ENCODE measurements around the gene ARID5B. TPM values are rescaled to one million over a fixed set of nuclear protein-coding genes. Genes with fewer than 3 reads are reported as not detected.

ARID5B gene
- total RNA-seq, 1 experiment from 2014 or later: 2.3 TPM

- TF ChIP-seq ZNF121 (CRISPR knock-in tag; IDR thresholded peaks at IDR 0.05): no peak
Measured at GRCh38 chr10:61953183-61953582, 51.7 kb downstream of the ARID5B start (continued).

DNA sequence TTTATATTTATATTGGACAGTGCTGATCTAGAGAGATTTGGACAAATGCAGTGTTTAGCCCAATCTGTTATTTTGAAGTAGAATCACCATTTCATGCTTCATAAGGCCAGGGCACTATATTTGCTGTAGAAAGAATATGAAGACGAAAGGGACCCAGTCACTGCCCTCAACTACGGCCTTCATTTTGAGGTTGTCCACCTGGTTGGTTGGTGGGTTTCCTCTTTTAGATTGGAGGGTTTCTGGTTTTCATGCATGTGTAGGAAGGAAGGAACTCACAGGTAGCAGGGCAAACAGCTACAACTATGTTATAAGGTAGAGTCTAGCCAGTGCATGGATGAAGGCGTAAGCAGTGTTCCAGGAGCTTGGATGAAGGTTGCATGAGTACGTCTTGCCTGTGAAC is 56.3 kb downstream of the ARID5B start:
- H3K36me3 Mint-ChIP-seq: no peaks in the 10 kb centered on the region
- H3K4me3 Mint-ChIP-seq: no peak overlapping the region
- DNase-seq (ENCODE audit: low spot score): no peak
- TF ChIP-seq E2F1 (CRISPR knock-in tag; IDR thresholded peaks at IDR 0.05): no peak
- no peak for TF ChIP-seq JUN (CRISPR knock-in tag; IDR thresholded peaks at IDR 0.05)
- TF ChIP-seq NR1H2 (CRISPR knock-in tag; IDR thresholded peaks at IDR 0.05): no peak
- TF ChIP-seq ZNF512 (CRISPR knock-in tag; IDR thresholded peaks at IDR 0.05; ENCODE audit: borderline replicate concordance): no peak
- no peak for TF ChIP-seq KAT7 (CRISPR knock-in tag; IDR thresholded peaks at IDR 0.05; ENCODE audit: borderline replicate concordance)
- TF ChIP-seq, protein P1, sequence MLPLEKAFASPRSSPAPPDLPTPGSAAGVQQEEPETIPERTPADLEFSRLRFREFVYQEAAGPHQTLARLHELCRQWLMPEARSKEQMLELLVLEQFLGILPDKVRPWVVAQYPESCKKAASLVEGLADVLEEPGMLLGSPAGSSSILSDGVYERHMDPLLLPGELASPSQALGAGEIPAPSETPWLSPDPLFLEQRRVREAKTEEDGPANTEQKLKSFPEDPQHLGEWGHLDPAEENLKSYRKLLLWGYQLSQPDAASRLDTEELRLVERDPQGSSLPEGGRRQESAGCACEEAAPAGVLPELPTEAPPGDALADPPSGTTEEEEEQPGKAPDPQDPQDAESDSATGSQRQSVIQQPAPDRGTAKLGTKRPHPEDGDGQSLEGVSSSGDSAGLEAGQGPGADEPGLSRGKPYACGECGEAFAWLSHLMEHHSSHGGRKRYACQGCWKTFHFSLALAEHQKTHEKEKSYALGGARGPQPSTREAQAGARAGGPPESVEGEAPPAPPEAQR (CRISPR knock-in tag; IDR thresholded peaks at IDR 0.05): no peak
- no peak for TF ChIP-seq MYBL2 (CRISPR knock-in tag; IDR thresholded peaks at IDR 0.05)
- no peak for TF ChIP-seq SMAD3 (CRISPR knock-in tag; IDR thresholded peaks at IDR 0.05; ENCODE audit: borderline replicate concordance)
- TF ChIP-seq ZNF121 (CRISPR knock-in tag; IDR thresholded peaks at IDR 0.05): no peak
- TF ChIP-seq CREB1 (CRISPR knock-in tag; IDR thresholded peaks at IDR 0.05): no peak
- no peak for TF ChIP-seq NFE2L1 (CRISPR knock-in tag; IDR thresholded peaks at IDR 0.05)
- no peak for TF ChIP-seq ZBTB21 (CRISPR knock-in tag; IDR thresholded peaks at IDR 0.05; ENCODE audit: borderline replicate concordance)
- POLR2A ChIA-PET: no interaction called here
- no peaks in the 10 kb centered on the region for H3K9me3 Mint-ChIP-seq
- no peak for ATAC-seq
- H3K27ac Mint-ChIP-seq: no peak overlapping the region
- CTCF ChIA-PET: no interaction called here
- H3K4me1 Mint-ChIP-seq: no peaks in the 10 kb centered on the region
- no peaks in the 10 kb centered on the region for H3K27me3 Mint-ChIP-seq (ENCODE audit: low read depth)

DNA sequence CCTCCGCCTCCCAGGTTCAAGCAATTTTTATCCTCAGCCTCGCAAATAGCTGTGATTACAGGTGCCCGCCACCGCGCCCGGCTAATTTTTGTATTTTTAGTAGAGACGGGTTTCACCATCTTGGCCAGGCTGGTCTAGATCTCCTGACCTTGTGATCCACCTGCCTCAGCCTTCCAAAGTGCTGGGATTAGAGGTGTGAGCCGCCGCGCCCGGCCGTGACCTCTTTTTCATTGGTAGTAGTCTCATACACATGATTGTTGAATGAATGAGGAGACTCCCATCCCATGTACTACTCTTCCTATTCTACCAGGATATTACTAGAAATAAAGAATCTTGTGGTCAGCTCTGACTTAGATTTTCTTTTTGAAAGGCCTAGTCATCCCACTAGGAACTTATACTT is 56.8 kb downstream of the ARID5B start:
- ATAC-seq: no peak
- H3K36me3 Mint-ChIP-seq: no peaks in the 10 kb centered on the region
- H3K4me3 Mint-ChIP-seq: no peak overlapping the region
- no peaks in the 10 kb centered on the region for H3K4me1 Mint-ChIP-seq
- no peaks in the 10 kb centered on the region for H3K9me3 Mint-ChIP-seq
- no peak overlapping the region for H3K27ac Mint-ChIP-seq
- CTCF ChIA-PET: no interaction called here
- H3K27me3 Mint-ChIP-seq (ENCODE audit: low read depth): no peaks in the 10 kb centered on the region
- no peak for DNase-seq (ENCODE audit: low spot score)
- POLR2A ChIA-PET: no interaction called here
- TF ChIP-seq ESRRA (CRISPR knock-in tag; IDR thresholded peaks at IDR 0.05; ENCODE audit: borderline replicate concordance) (no peak), HMGXB4 (CRISPR knock-in tag; IDR thresholded peaks at IDR 0.05) (no peak), MAX (CRISPR knock-in tag; IDR thresholded peaks at IDR 0.05) (no peak), JAZF1 (CRISPR knock-in tag; IDR thresholded peaks at IDR 0.05) (no peak)
- TF ChIP-seq, protein P1 (CRISPR knock-in tag; IDR thresholded peaks at IDR 0.05): no peak
- TF ChIP-seq, protein P2, sequence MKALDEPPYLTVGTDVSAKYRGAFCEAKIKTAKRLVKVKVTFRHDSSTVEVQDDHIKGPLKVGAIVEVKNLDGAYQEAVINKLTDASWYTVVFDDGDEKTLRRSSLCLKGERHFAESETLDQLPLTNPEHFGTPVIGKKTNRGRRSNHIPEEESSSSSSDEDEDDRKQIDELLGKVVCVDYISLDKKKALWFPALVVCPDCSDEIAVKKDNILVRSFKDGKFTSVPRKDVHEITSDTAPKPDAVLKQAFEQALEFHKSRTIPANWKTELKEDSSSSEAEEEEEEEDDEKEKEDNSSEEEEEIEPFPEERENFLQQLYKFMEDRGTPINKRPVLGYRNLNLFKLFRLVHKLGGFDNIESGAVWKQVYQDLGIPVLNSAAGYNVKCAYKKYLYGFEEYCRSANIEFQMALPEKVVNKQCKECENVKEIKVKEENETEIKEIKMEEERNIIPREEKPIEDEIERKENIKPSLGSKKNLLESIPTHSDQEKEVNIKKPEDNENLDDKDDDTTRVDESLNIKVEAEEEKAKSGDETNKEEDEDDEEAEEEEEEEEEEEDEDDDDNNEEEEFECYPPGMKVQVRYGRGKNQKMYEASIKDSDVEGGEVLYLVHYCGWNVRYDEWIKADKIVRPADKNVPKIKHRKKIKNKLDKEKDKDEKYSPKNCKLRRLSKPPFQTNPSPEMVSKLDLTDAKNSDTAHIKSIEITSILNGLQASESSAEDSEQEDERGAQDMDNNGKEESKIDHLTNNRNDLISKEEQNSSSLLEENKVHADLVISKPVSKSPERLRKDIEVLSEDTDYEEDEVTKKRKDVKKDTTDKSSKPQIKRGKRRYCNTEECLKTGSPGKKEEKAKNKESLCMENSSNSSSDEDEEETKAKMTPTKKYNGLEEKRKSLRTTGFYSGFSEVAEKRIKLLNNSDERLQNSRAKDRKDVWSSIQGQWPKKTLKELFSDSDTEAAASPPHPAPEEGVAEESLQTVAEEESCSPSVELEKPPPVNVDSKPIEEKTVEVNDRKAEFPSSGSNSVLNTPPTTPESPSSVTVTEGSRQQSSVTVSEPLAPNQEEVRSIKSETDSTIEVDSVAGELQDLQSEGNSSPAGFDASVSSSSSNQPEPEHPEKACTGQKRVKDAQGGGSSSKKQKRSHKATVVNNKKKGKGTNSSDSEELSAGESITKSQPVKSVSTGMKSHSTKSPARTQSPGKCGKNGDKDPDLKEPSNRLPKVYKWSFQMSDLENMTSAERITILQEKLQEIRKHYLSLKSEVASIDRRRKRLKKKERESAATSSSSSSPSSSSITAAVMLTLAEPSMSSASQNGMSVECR (CRISPR knock-in tag; IDR thresholded peaks at IDR 0.05; ENCODE audit: borderline replicate concordance): no peak

Measured in WTC11 (cell line).